Sigmoid colon (tissue), 7 donors: ENCODE measurements around the gene GNB5. TPM values are rescaled to one million over a fixed set of nuclear protein-coding genes. Genes with fewer than 3 reads are reported as not detected.

Source experiments
- DNase-seq: peaks from one replicate; pipeline ENCODE4 v3.0.0-alpha.2; 2019
- H3K27ac ChIP-seq, 4 donors: fragments of 200-600 bp; sonication (generic); one replicate each; pipeline ENCODE4 v1.5.1; 2016 to 2019; ENCODE audit warnings: mild to moderate bottlenecking in 1 of 4
- H3K27me3 ChIP-seq, 3 donors: fragments of 200-600 bp; sonication (generic); one replicate each; pipeline ENCODE4 v1.5.1; 2019; ENCODE audit warnings: mild to moderate bottlenecking in 1 of 3
- H3K36me3 ChIP-seq, 4 donors: fragments of 200-600 bp; sonication (generic); one replicate each; pipeline ENCODE4 v1.5.1; 2016 to 2019
- H3K4me1 ChIP-seq, 4 donors: fragments of 200-600 bp; sonication (generic); one replicate each; pipeline ENCODE4 v1.5.1; 2017 to 2019
- H3K4me3 ChIP-seq, 4 donors: fragments of 200-600 bp; sonication (generic); one replicate each; pipeline ENCODE4 v1.5.1; 2017 to 2019; ENCODE audit warnings: mild to moderate bottlenecking in 2 of 4, moderate library complexity in 1 of 4
- H3K9me3 ChIP-seq, 4 donors: fragments of 200-600 bp in 3 of 4; sonication (generic) in 3 of 4; one replicate each; pipeline versions ENCODE4 v1.5.1 to v1.6.1; 2013 to 2019
- EP300 ChIP-seq, 4 donors: sonication (generic); formaldehyde crosslinking; IDR thresholded peaks; one replicate each; pipeline ENCODE4 v1.6.1; 2017; ENCODE audit warnings: antibody characterized with exemption in 4 of 4
- POLR2A ChIP-seq, 2 donors: fragments of 450-650 bp; IDR thresholded peaks; one replicate each; pipeline ENCODE4 v1.6.1; 2016; ENCODE audit warnings: antibody characterized with exemption in 2 of 2, mild to moderate bottlenecking in 2 of 2, moderate library complexity in 2 of 2
- POLR2AphosphoS5 ChIP-seq, 4 donors: sonication (generic); formaldehyde crosslinking; IDR thresholded peaks; one replicate each; pipeline ENCODE4 v1.6.1; 2017; ENCODE audit warnings: antibody characterized with exemption in 4 of 4
- WGBS, 2 donors: extraction: QIAGEN DNeasy Blood & Tissue Kit; methylation state at CpG; one replicate each; pipeline ENCODE4 v1.1.7; 2013; 5-methylcytosine and 5-hydroxymethylcytosine counted together
- intact Hi-C: fragments of 100-400 bp; cut with DNase I; formaldehyde crosslinking; loops from one replicate; pipeline ENCODE4 v1.15.1; 2023
- polyA plus RNA-seq, 3 donors: library from polyadenylated mRNA; stranded (reverse); fragments of 200-250 nt; gene quantifications; one replicate each; pipeline ENCODE4 v1.2.3, GENCODE V29; 2013
- total RNA-seq, 4 donors: library from RNA; depleted of rRNA; stranded (reverse); fragments of >200 nt; gene quantifications; one replicate each; pipeline ENCODE4 v1.1.0, GENCODE V29; 2016
- TF ChIP-seq, protein P1 (sequence below), 4 experiments: fragments of 450-650 bp in 3 of 4; fragments of 200-600 bp in 1 of 4; IDR thresholded peaks; one replicate each; pipeline ENCODE4 v1.5.1; 2016 to 2019; ENCODE audit warnings: antibody characterized with exemption in 4 of 4, mild to moderate bottlenecking in 3 of 4, moderate library complexity in 2 of 4
- donor health status: healthy with polysubstance abuse.
- donor health status: Bipolar disorder and iron deficiency.
- donor health status: healthy.

The GNB5 gene
- total and polyA plus RNA-seq, 7 donors: 7.8 to 39.9 (median 31.9) TPM

- peaks cover 0 to 13% (median 10%) of the 10 kb centered on the region in 4 donors for H3K4me1 ChIP-seq
- TF ChIP-seq POLR2A (IDR thresholded peaks at IDR 0.05): no peak
- TF ChIP-seq POLR2AphosphoS5 (IDR thresholded peaks at IDR 0.05): no peak
- TF ChIP-seq, protein P1, sequence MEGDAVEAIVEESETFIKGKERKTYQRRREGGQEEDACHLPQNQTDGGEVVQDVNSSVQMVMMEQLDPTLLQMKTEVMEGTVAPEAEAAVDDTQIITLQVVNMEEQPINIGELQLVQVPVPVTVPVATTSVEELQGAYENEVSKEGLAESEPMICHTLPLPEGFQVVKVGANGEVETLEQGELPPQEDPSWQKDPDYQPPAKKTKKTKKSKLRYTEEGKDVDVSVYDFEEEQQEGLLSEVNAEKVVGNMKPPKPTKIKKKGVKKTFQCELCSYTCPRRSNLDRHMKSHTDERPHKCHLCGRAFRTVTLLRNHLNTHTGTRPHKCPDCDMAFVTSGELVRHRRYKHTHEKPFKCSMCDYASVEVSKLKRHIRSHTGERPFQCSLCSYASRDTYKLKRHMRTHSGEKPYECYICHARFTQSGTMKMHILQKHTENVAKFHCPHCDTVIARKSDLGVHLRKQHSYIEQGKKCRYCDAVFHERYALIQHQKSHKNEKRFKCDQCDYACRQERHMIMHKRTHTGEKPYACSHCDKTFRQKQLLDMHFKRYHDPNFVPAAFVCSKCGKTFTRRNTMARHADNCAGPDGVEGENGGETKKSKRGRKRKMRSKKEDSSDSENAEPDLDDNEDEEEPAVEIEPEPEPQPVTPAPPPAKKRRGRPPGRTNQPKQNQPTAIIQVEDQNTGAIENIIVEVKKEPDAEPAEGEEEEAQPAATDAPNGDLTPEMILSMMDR (IDR thresholded peaks at IDR 0.05): no peak
- TF ChIP-seq EP300 (IDR thresholded peaks at IDR 0.05): no peak
- H3K36me3 ChIP-seq: no peaks in the 10 kb centered on the region
- DNase-seq: no peak
- no peak overlapping the region for H3K27ac ChIP-seq
- intact Hi-C loops: no loop called here
- peaks cover 19 to 56% (median 24%) of the 10 kb centered on the region in 3 donors for H3K27me3 ChIP-seq
- no peaks in the 10 kb centered on the region for H3K9me3 ChIP-seq
- no peak overlapping the region for H3K4me3 ChIP-seq
Measured at GRCh38 chr15:52113708-52114107, 77.5 kb downstream of the GNB5 start.

DNA sequence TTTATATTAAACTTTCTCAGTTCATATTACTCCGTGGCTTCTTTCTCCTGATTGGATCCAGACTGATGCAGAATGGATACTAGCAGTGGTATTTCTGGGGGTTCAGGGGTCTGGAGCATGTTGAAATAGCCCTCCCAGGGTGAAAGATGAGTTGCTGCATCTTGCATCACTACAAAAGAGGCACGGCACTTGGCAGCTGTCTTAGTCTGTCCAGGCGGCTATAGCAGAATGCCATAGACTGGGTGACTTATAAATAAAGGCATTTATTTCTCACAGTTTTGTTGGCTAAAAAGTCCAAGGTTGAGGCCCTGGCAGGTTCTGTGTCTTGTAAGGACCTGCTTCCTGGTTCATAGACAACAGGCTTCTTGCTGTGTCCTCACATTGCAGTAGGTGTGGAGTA is 78.0 kb downstream of the GNB5 start:
- TF ChIP-seq EP300 (IDR thresholded peaks at IDR 0.05) (no peak), POLR2AphosphoS5 (IDR thresholded peaks at IDR 0.05) (no peak), POLR2A (IDR thresholded peaks at IDR 0.05) (no peak)
- TF ChIP-seq, protein P1 (IDR thresholded peaks at IDR 0.05): no peak
- Histone ChIP-seq H3K36me3 (no peaks in the 10 kb centered on the region), H3K27me3 (peaks cover 19 to 60% (median 29%) of the 10 kb centered on the region in 3 donors), H3K4me1 (peaks cover 0 to 13% (median 10%) of the 10 kb centered on the region in 4 donors), H3K4me3 (no peak overlapping the region), H3K9me3 (no peaks in the 10 kb centered on the region), H3K27ac (no peak overlapping the region)
- DNase-seq: no peak
- intact Hi-C loops: no loop called here
- 93 to 94% methylated on average over 3 of the region's 3 CpGs for WGBS, 2 donors

DNA sequence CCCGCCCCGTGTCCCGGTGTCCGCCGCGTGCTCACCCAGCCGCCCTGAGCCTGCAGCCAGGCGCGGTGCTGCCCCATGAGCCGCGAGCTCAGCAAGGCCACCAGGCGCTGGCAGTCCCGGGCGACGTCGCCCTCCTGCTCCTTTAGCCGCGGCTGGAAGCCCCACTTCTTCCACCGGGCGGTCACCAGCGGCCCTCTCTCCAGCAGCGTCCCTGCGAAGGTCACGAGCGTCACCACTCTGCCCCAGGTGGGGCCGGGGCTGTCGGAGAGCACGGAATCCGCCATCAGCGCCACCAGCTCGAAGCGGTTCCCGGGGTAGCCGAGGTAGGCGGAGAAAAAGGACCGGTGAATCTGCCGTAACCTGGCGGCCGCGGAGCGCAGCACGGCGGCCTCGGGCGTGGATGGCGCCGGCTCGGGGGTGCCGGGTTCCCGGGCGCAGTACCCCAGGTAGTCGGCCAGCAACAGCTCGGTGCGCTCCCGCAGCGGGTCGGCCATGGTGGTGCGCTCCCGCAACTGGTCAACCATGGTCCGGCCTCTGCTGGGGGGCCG is 78.9 kb downstream of the GNB5 start:
- TF ChIP-seq, protein P1 (IDR thresholded peaks at IDR 0.05): peak in 1 of 4 experiments; percentile 10
- TF ChIP-seq POLR2AphosphoS5 (IDR thresholded peaks at IDR 0.05): no peak
- Histone ChIP-seq H3K27me3 (peaks cover 19 to 61% (median 29%) of the 10 kb centered on the region in 3 donors), H3K27ac (no peak overlapping the region), H3K9me3 (no peaks in the 10 kb centered on the region), H3K4me3 (peak overlapping the region; percentile 1 to 47 (median 36)), H3K4me1 (peaks cover 0 to 13% (median 10%) of the 10 kb centered on the region in 4 donors), H3K36me3 (no peaks in the 10 kb centered on the region)
- WGBS, 2 donors: 1% methylated on average over 61 of the region's 61 CpGs
- no peak for DNase-seq
- intact Hi-C loops: no loop called here

DNA sequence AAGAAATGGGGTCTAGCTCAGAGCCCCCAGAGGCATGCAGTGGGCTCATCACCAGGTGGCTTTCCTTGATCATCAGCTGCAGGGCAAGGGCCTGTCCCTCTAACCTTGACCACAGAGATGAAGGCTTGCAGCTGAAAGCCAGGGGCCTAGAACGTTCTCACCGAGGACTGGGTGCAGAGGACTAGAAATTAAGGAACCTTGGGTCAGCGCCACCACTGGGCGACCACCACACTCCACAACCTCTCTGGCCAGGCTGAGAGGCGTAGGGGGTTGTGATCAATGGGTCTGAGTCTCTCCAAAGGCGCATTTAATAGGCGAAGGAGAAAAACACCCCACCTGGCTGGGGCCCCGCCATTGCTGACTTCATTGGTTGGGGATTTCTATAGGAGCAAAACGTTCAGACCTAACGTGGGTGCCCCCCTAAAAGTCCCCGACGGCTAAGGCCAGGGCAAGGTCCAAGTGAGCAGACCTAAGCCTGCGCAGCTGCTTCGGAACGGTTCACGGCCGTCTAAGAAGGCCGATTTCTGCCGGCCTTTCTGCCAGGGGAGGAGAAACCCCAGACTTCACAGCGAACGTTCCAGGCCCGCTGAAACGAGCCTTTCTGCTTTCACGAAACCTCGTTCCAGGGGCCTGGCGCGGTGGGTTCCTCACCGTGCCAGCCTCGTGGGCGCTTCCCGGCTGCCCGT is 79.5 kb downstream of the GNB5 start:
- Histone ChIP-seq H3K4me1 (peaks cover 0 to 13% (median 10%) of the 10 kb centered on the region in 4 donors), H3K4me3 (peak overlapping the region in 3 of 4 donors; percentile 28 to 47 (median 43)), H3K27me3 (peaks cover 19 to 61% (median 29%) of the 10 kb centered on the region in 3 donors), H3K36me3 (no peaks in the 10 kb centered on the region), H3K27ac (no peak overlapping the region), H3K9me3 (no peaks in the 10 kb centered on the region)
- intact Hi-C loops: no loop called here
- 49 to 54% methylated on average over 32 of the region's 32 CpGs for WGBS, 2 donors
- DNase-seq: no peak
- TF ChIP-seq EP300 (IDR thresholded peaks at IDR 0.05) (no peak), POLR2A (IDR thresholded peaks at IDR 0.05) (no peak), POLR2AphosphoS5 (IDR thresholded peaks at IDR 0.05) (no peak)
- TF ChIP-seq, protein P1 (IDR thresholded peaks at IDR 0.05): no peak
